ENCODE measurements around the gene TPST2.

DNA sequence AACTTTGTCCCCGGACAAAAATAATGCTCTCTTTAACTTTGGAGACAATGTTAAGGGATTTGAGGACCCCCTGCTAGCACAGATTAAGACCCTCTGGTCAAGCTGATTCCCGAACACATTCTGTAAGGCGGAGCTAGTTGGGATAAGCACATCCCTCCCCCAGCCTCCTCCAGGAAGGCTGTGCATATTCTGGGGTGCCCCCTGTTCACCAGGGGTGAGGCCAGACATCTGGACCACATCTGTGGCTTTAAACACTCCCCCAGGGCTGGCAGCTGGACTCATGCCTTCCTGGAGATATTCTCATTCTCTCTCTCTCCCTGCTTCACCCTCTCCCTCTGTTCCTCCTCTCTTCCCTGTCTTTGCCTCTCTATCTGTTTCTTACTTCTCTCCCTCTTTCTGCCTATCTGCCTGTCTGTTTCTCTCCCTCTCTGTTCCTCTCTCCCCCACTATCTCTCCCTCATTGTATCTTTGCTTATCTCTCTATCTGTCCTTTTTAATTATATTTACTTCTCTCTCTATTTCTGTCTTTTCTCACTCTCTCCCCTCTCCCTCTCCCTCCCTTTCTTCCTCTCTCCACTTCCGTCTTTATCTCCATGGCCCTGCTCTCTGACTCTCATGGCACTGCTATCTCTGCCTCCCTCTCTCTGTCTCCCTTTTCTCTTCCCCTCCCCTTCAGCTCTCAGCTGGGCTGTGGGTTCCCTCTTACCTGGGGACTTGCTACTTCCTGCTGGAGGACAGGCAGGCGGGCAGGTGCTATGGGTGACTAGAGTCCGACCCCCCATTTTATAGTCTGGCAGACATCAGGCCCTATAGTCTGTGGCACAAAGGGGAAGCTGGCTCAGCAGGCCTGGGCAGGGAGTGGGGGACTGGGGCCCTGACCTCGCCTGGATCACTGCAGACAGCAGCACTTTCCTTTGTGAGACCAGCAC lies 27.6 kb upstream of the TPST2 start, which contains the start of gene CRYBB1:
- TF ChIP-seq, protein P1, sequence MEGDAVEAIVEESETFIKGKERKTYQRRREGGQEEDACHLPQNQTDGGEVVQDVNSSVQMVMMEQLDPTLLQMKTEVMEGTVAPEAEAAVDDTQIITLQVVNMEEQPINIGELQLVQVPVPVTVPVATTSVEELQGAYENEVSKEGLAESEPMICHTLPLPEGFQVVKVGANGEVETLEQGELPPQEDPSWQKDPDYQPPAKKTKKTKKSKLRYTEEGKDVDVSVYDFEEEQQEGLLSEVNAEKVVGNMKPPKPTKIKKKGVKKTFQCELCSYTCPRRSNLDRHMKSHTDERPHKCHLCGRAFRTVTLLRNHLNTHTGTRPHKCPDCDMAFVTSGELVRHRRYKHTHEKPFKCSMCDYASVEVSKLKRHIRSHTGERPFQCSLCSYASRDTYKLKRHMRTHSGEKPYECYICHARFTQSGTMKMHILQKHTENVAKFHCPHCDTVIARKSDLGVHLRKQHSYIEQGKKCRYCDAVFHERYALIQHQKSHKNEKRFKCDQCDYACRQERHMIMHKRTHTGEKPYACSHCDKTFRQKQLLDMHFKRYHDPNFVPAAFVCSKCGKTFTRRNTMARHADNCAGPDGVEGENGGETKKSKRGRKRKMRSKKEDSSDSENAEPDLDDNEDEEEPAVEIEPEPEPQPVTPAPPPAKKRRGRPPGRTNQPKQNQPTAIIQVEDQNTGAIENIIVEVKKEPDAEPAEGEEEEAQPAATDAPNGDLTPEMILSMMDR (IDR thresholded peaks at IDR 0.05; ENCODE audit: borderline replicate concordance, extremely low read depth, low read length, poor library complexity, severe bottlenecking): no peak
- TF ChIP-seq EZH2 (IDR thresholded peaks at IDR 0.05; ENCODE audit: borderline replicate concordance, low read depth, low read length, severe bottlenecking): no peak
